ENCODE data around the gene NF1. TPM values are rescaled to one million over a fixed set of nuclear protein-coding genes. Genes with fewer than 3 reads are reported as not detected.
"Not testable (repeated sequence)": the region's sequence is repeated elsewhere in the genome, so short reads cannot be mapped to it uniquely, and the experiment has no call there.

The NF1 gene
- total RNA-seq, 4 donors from 2014 or later, result 23.6 to 47.3 (median 32.0) TPM

DNA sequence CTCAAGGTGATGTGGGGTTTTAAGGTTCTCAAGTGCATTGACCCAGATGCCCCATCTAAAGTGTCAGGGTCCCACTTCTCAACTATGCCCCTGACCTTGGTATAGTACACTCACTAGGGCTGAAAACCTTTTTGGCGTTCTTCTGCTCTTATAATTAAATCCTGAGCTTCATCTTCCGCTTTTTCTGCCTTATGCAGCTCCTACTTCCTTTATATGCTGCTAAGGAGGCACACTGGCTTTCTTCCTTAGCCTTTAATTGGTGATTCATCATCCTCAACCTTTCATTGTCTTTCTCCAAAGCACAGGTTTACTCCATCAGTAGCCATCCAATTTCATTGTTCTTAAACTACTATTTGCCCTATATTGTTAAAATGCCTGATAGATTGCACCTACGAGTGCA lies 5.3 kb upstream of the NF1 start:
- in situ Hi-C loops (cut with MboI; ENCODE audit: low sequenced_read_pairs in 4 of 4), result no loop called here
- DNase-seq, result no peak
- H3K4me1 ChIP-seq, result no peaks in the 10 kb centered on the region
- no peaks in the 10 kb centered on the region for H3K9me3 ChIP-seq
- intact Hi-C loops (cut with DNase I; ENCODE audit: low total_unique reads), result no loop called here
- no peak overlapping the region for H3K4me3 ChIP-seq
- no peaks in the 10 kb centered on the region for H3K27me3 ChIP-seq
- H3K36me3 ChIP-seq, result no peaks in the 10 kb centered on the region
- no peak for TF ChIP-seq POLR2A (IDR thresholded peaks at IDR 0.05)
- TF ChIP-seq, protein P1, sequence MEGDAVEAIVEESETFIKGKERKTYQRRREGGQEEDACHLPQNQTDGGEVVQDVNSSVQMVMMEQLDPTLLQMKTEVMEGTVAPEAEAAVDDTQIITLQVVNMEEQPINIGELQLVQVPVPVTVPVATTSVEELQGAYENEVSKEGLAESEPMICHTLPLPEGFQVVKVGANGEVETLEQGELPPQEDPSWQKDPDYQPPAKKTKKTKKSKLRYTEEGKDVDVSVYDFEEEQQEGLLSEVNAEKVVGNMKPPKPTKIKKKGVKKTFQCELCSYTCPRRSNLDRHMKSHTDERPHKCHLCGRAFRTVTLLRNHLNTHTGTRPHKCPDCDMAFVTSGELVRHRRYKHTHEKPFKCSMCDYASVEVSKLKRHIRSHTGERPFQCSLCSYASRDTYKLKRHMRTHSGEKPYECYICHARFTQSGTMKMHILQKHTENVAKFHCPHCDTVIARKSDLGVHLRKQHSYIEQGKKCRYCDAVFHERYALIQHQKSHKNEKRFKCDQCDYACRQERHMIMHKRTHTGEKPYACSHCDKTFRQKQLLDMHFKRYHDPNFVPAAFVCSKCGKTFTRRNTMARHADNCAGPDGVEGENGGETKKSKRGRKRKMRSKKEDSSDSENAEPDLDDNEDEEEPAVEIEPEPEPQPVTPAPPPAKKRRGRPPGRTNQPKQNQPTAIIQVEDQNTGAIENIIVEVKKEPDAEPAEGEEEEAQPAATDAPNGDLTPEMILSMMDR (IDR thresholded peaks at IDR 0.05 in 4 of 5, conservative IDR thresholded peaks at IDR 0.05 in 1 of 5), result no peak
- H3K27ac ChIP-seq, result no peak overlapping the region
- no peak for ATAC-seq

- in situ Hi-C loops (cut with MboI; ENCODE audit: low sequenced_read_pairs in 4 of 4); H3K27ac ChIP-seq; H3K4me1 ChIP-seq; ATAC-seq; H3K9me3 ChIP-seq; H3K4me3 ChIP-seq; H3K27me3 ChIP-seq; H3K36me3 ChIP-seq; DNase-seq: not testable (repeated sequence)
- intact Hi-C loops (cut with DNase I; ENCODE audit: low total_unique reads), result loop anchor here (10.0 kb wide), 1 partner anchor 266 kb away; the partner anchor contains the start of gene CRLF3
Measured at GRCh38 chr17:31090650-31091049, 4.1 kb upstream of the NF1 start.

GRCh38 chr17:31092475-31093064 lies 2.2 kb upstream of the NF1 start:
- TF ChIP-seq, protein P1 (IDR thresholded peaks at IDR 0.05 in 4 of 5, conservative IDR thresholded peaks at IDR 0.05 in 1 of 5), result no peak
- no peak for TF ChIP-seq POLR2A (IDR thresholded peaks at IDR 0.05)
- no peaks in the 10 kb centered on the region for H3K27me3 ChIP-seq
- no peak overlapping the region for H3K4me3 ChIP-seq
- in situ Hi-C loops (cut with MboI; ENCODE audit: low sequenced_read_pairs in 4 of 4) (no loop called here), intact Hi-C loops (cut with DNase I; ENCODE audit: low total_unique reads) (loop anchor here (10.0 kb wide), 1 partner anchor 268 kb away; the partner anchor contains the start of gene CRLF3)
- no peaks in the 10 kb centered on the region for H3K9me3 ChIP-seq
- DNase-seq, result no peak
- no peak for ATAC-seq
- H3K36me3 ChIP-seq, result no peaks in the 10 kb centered on the region
- peaks cover 7 to 9% of the 10 kb centered on the region in 2 donors for H3K4me1 ChIP-seq
- H3K27ac ChIP-seq, result no peak overlapping the region

- no peaks in the 10 kb centered on the region for H3K9me3 ChIP-seq
- intact Hi-C loops (cut with DNase I; ENCODE audit: low total_unique reads), result loop anchor here (10.0 kb wide), 1 partner anchor 269 kb away; the partner anchor contains the start of gene CRLF3
Measured at GRCh38 chr17:31093866-31094599, 744 bp upstream of the NF1 start.

More at GRCh38 chr17:31093866-31094599, 744 bp upstream of the NF1 start:
- TF ChIP-seq, protein P1 (IDR thresholded peaks at IDR 0.05 in 4 of 5, conservative IDR thresholded peaks at IDR 0.05 in 1 of 5), result no peak
- Histone ChIP-seq H3K4me1 (peaks cover 7 to 9% of the 10 kb centered on the region in 2 donors), H3K4me3 (peak overlapping the region; percentile 96 to 100 (median 96)), H3K36me3 (no peaks in the 10 kb centered on the region), H3K27me3 (no peaks in the 10 kb centered on the region), H3K27ac (peak overlapping the region; percentile 90 to 98 (median 98))
- DNase-seq (no peak), ATAC-seq (peak in 1 of 2 donors; percentile 4)
- in situ Hi-C loops (cut with MboI; ENCODE audit: low sequenced_read_pairs in 4 of 4), result no loop called here
